Activated T-helper 9 cell treated with anti-CD3 and anti-CD28 coated beads, Interleukin-2, amount 50 U/mL, for 16 hours (primary cell): ENCODE measurements around the gene HINFP.
"Not testable (repeated sequence)": the region's sequence is repeated elsewhere in the genome, so short reads cannot be mapped to it uniquely, and the experiment has no call there.

Experiments
- DNase-seq: peaks from one replicate; pipeline ENCODE4 v3.0.0-alpha.2; 2020; ENCODE audit warnings: low read depth

The HINFP gene

DNA sequence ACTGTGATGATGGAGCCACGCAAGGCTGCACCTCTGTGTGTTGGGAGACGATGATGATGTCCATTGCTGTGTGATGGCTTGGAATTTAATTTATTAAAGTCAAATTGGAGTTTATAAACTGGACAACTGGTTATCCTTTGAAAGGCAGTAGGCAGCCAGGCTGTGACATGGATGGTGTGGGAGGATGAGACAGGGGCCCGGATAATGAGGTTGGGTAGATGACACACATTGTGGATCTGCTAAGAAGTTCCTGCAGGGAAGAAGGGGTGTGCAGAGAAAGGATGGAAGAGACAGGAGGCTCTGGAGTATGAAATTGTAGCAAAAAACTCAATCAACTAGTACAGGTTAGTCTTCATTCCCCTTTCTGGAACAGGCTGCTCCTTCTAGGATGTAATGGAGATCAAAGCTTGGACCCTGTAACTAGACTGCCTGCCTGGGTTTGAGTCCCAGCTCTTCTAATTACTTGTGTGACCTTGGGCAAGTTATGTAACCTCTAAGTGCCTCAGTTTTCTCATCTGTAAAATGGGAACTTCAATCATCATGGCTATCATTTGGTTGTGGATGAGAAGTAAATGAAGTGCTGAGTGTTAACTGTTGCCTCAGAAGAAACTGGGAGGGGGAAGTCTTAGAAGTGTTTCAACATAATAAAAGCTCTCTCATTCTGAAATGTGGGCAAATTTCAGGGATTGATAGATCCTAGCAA, 4.2 kb upstream of the HINFP start:
- DNase-seq: no peak

DNA sequence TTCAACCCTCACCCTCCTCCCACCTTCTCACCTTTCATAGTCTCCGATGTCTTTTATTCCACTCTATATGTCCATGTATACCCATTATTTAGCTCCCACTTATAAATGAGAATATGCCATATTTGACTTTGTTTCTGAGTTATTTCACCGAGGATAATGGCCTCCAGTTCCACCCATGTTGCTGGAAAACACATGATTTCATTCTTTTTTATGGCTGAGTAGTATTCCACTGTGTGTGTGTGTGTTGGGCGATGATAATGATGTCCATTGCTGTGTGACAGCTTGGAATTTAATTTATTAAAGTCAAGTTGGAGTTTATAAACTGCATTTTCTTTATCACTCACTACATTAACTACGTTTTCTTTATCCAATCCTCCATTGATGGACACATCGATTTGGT, 3.2 kb upstream of the HINFP start:
- no peak for DNase-seq

DNA sequence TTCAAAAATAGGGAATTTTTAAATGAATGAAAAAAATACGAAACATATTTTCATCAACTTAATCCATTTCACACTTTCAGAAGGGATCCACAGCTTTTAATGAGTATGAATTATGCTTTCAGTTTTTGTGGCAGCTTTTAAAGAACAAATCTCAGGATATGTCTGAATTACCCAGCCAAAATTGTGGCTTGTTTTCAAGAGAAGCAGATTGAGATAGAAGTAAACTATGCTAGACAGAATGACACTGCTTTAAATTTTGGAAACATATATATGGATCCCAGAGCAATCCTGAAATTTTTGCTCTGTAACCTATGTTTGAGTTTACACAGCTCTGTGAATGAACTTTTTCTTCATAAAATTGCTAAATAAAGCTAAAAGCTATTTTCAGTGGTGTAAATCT, 2.4 kb upstream of the HINFP start:
- no peak for DNase-seq

DNA sequence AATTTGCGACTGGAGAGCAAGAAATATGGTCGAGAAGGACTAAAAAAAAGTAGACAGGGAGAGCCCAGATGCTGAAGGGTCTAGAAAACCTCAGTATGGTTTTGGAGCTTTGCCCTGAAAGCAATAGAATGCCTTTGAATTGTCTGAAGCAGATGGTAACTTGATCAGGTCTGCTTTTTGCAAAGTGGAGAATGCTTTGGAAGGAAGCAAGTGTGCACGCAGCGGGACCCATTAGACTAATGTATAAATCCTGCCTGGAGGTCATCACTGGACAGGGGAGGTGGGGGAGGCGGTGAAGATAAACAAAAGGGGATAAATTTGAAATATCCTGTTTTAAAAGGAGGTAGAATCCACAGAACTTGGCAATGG, 757 bp upstream of the HINFP start:
- no peak for DNase-seq

DNA sequence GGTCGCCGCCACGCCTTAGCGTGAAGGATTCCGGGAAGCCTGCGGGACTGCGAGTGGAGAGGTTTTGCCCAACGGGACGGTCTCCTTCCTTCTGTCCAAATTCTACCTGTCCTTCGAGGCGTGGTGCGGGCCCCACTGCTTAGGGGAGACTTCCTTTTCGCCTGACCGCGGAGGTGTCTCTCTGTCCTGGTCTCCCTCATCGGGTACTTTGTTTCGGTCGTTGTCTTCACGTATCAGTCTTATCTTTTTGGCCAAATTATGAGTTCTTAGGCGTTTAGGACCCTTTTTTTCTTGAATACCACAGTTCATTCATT, 388 bp downstream of the HINFP start:
- no peak for DNase-seq

DNA sequence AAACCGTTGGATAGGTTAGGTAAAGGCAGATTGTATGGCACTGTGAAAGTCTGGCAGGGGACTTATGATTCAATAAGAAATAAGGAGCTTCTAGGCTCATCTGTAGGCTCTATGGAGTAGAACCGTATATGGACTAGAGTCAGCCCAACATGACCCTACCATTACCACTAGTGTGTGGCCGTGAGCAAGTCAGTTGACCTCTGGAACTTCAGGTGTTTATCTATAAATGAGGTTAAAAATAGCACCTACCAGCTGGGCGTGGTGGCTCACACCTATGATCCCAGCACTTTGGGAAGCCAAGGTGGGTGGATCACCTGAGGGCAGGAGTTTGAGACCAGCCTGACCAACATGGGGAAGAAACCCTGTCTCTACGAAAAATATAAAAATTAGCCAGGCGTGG, 4.4 kb downstream of the HINFP start:
- no peak for DNase-seq

DNA sequence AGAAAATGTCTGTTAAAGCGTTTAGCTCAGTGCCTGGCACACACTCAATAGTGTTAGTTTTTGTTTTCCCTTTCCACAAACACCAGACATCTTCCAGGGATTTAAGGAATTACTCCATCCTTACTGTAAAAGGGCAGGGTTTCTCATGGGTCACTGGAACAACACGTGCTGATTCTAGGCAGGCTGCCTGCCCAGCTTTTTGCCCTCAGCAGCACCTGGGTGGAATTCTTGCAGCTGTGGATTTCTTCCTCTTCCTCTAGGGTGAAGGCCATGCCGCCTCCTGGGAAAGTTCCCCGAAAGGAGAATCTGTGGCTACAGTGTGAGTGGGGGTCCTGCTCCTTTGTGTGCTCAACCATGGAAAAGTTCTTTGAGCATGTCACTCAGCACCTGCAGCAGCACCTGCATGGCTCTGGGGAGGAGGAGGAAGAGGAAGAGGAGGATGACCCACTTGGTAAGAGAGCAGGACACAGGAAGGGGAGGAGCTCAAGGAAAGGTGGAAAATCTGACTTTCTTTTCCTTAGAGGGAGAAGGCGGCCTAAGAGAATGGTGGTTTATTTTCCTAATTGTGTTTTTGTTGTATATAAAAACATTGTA, 5.4 kb downstream of the HINFP start:
- no peak for DNase-seq

DNA sequence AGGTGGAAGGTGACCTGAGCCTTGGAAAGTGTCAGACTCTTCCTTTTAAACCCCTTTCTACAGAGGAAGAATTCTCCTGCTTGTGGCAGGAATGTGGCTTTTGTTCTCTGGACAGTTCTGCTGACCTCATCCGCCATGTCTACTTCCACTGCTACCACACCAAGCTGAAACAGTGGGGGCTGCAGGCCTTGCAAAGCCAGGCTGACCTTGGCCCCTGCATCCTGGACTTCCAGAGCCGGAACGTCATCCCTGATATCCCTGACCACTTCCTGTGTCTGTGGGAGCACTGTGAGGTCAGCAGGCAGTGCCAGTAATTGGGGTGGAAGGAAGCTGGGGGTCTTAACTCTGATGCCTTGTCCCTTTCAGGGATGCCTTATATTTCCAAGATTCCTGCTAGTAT, 9.3 kb downstream of the HINFP start:
- no peak for DNase-seq

DNA sequence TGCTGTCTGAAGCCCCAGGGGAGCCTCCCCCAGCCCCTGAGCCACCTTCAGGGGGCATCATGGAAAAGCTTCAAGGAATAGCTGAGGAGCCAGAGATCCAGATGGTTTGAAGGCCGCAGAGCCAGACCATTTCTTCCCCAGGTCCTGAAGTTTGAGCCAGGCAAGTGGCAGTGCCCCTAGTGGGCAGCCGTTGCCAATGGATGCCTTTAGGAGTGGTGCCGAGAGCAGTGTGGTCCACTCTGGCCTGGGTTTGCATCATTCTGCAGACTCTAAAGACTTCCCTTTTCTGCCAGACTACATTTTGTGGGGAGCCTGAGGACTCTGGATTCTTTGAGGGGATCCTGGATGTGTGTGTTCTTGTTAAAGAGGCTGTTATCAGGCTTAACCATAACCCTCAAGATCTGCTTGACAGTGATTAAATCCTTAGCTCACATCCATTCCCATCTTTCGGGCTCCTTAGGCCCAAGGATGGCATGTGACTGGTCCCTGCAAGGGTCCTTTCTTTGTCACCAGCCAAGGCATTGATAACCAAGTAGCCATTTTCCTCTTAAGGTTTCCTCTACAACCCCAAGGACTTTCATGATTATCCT, 13.1 kb downstream of the HINFP start:
- DNase-seq: no peak

DNA sequence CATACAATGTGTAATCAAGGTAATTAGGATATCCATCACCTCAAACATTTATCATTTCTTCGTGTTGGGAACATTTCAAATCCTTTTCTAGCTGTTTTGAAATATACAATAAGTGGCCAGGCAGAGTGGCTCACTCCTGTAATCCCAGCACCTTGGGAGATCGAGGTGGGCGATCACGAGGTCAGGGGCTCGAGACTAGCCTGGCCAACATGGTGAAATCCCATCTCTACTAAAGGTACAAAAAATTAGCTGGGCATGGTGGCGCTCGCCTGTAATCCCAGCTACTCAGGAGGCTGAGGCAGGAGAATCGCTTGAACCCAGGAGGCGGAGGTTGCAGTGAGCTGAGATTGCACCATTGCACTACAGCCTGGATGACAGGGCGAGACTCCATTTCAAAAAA, 17.9 kb downstream of the HINFP start:
- DNase-seq: not testable (repeated sequence)

DNA sequence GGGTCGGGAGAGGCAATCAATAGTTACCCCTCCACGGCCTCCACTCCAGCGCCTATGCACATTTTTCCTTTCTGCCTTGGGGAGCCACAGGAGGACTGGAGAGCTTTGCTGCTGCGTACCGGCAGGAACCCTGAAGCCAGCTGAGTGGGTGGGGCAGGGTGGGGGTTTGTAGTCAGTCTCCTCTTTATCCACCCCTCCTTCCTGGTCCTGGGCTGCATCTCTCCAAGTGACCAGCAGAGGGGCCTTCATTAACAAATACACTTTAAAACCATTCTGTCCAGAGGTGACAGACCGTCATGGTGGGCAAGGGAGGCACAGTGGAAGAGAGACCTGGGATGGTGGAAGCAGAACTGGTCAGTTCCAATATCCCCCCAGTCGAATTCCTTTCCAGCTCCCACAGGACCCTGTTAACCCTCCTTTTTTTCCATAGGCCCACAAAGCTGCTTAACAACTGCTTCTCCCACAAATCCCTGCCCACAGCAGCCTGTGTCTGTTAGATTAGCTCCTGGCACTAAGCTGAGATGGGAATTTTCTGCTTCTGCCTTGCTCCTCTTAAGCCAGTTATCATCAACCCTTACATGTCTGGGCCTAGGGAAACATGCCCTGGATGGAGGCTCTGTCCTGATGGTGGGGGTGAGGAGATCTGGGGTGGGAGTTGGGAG, 23.6 kb downstream of the HINFP start:
- DNase-seq: no peak

DNA sequence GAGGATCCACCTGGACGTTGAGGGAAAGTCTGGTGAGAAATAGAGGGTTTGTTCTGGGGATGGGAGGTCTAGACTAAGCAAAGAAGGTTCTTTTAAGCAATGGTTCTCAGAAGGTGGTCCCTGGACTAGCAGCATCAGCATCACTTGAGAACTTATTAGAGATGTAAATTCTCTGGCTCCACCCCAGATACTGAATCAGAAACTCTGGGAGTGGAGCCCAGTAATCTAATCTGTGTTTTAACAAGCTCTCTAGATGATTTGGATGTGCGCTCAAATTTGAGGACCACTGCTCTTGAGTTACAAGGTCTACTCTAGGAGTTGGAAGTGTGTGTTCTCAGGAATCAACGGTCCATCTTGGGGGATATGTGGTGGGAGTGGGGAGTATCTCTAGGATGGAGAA, 24.2 kb downstream of the HINFP start:
- no peak for DNase-seq

DNA sequence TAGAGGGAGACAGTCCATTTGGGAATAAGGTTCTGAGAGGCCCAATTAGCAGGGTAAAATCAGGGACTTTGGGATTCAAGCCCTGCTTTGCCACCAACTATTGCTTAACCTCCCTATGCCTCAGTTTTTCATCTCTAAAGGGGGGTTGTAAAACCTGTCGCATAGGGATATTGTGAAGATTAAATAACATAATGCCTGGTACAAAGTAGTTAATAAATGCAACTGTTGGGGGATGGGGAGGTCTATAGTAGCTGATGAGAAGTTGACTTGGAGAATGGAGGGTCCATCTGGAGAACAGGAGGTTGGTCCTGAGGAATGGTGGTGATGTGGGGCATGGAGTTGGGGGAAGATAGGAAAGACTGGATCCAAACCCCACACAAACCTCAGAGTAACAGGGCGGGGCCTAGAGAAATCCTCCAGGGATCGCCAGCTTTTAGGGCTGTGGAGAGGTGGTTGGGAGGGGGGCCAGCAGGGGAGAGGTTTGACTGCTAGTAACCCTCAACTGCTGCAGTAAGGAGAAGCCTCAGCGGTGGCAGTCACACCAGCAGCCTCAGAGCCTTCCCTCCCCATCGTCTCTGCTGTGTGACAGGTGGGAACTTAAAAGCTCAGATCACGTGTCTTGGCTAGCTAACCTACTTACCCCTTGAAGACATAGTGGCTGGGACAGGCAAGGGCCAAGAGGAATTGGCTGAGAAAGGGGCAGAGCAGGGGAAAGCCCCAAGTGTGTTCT, 26.4 kb downstream of the HINFP start:
- no peak for DNase-seq

DNA sequence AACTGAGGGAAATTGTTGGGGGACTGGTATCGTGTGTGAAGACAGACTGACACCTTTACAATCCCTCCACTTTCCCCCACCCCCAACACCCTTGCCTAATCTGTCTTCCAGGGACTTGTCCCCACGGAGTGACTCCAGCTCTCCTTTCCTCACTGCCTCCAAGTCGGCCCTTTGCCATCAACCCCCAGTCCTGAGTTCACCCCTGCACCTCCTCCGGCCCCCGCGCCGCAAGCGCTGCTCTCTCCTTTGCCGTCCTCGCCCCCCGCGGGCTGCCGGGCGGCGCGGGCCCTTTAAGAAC, 27.3 kb downstream of the HINFP start:
- no peak for DNase-seq

DNA sequence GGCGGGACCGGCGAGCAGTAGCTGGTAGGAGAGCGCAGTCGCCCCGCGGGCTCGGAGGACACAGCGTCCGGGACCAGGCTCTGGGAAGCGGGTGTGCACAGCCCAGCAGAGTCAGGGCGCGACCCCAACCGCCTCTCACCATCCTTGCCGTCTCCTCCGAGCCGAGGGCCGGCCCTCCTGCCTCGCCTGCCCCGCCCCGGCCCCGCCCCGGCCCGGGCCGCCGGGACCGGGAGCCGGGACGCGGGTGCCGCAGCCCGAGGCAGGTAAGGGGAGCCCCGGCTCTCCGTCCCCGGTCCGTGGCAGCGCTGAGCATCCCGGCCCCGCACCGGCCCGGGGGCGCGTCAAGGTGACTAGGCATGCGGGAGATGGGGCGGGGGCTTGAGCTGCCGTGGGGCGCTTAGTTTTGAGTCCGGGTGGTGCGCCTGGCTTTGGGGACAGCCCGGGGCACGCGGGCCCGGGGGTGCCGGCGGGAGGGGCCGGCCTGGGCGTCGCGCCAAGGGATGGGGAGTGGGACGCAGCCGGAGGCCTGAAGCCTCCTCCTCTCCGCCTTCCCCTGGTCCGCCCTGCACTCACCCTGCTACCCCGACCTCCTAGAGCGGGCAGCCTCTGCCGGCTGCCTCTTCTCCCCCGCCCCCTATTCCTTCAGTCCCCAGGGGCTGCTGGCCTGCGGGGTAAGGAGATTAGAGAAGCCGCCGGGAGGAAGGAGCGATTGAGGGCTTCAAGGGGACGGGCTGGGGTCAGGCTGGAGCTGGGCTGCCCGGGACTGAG, 27.8 kb downstream of the HINFP start, which contains the start of gene ABCG4:
TSS of gene ABCG4 (plus strand) at position 35 of the 768 bp plus-strand sequence. CDS start 914 bp downstream, outside the sequence.
- DNase-seq: peak; percentile 9

DNA sequence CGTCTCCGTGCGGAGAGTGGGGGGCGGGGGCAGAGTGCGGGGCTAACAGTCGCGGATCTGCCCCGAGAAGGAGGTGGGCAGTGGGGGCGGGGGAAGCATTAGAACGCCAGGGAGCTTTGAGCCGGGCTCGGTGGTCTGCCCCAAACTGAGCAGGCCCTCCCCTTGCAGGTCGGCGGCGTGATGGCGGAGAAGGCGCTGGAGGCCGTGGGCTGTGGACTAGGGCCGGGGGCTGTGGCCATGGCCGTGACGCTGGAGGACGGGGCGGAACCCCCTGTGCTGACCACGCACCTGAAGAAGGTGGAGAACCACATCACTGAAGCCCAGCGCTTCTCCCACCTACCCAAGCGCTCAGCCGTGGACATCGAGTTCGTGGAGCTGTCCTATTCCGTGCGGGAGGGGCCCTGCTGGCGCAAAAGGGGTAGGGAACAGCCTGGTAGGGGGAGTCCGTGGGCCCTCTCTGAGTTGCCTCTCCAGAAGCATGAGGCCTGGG, 28.5 kb downstream of the HINFP start:
- no peak for DNase-seq

DNA sequence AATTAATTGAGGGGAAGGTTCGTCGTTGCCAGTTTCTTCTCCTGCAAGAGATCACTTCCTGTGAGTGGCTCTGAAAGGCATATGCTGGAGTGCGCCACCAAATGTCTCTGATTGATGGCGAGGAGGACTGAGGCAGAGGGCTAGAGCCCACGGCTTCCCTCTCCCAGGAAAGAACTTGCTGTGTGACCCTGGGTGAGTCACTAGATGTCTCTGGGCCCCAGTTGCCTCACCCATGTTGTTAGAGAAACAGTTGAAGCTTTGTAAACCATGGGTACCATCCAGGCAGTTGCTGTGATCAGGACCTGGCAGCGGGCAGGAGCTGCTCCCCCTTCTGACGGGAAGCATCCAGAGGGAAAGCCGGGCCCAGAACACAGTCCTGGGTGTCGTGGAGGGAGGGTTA, 30.7 kb downstream of the HINFP start:
- no peak for DNase-seq

DNA sequence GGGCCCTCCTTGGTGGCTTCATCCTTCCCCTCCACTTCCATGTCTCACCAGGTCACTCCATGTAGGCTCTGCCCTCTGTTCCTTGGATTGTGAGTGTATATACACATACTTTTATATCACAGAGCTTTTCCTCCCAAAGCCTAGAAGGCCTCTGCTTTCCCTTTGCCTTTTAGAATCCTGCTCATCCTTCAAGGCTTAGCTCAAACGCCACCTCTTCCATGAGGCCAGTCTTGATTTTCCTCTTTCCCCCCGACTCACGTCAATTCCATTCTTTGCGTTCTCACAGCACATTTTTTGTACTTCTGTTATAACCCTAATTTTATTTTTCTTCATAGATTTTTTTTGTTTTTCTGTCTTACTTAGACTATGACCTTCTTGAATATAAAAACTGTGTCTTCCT, 31.2 kb downstream of the HINFP start:
- DNase-seq: no peak

DNA sequence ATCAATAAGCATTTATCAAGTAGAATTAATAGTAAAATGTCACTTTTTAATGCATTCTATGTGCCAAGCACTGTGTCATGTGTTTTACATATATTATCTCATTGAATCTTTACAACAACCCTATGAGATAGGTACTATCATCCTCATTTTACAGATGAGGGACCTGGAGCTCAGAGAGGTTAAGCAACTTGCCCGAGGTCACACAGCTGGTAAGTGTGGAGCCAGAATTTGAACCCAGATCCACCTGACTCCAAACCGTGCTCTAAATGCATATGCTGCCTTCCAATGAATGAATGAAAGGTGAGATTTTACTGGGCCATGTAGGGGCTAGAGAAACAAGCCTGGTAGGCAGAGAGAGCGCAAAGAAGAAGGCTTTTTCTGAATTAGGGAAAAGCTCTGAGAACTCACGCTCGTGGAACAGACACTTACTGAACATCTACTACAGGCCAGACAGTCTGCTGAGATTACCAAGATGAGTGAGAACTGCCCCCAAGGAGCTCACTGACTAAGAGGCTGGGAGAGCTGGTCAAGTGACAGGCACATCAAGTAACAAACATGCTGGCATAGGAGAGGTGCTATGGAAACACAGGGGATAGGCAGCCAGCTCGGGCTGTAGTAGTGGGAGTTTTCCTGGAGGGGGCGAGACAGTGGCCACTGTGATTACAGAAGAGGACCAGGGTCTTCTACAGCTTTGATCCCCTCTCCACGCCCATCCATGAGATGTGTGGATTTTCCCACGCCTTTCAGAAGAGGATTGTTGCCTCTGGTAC, 31.9 kb downstream of the HINFP start:
- no peak for DNase-seq

DNA sequence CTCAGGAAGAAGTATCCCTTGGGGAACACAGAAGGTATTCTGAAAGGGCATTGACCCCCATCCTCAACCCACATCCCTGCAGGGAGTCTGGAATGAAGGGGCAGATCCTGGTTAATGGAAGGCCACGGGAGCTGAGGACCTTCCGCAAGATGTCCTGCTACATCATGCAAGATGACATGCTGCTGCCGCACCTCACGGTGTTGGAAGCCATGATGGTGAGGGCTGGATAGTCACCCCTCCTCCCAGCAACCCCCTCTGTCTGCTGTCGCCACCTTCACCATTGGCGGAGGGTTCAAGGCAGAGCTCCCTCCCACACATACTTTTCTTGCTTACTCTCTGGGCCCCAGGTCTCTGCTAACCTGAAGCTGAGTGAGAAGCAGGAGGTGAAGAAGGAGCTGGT, 32.8 kb downstream of the HINFP start:
- DNase-seq: no peak
